HG03558 (cell line): ENCODE results near the gene MYL4.
"Not testable (repeated sequence)": the region's sequence is repeated elsewhere in the genome, so short reads cannot be mapped to it uniquely, and the experiment has no call there.

ENCODE experiments used
- ATAC-seq: cut with Tn5 transposase; IDR thresholded peaks from one replicate; pipeline ENCODE4 v1.9.1; 2021; ENCODE audit warnings: moderate number of reproducible peaks; ENCODE audit not compliant: unreplicated experiment; ENCODE audit errors: extremely low read depth

MYL4 gene

GRCh38 chr17:47219621-47220475 lies 10.7 kb downstream of the MYL4 start:
- no peak for ATAC-seq

- ATAC-seq = no peak
These were observed 11.4 kb downstream of the MYL4 start for GRCh38 chr17:47220531-47220999.

GRCh38 chr17:47221154-47221553 lies 12.0 kb downstream of the MYL4 start:
- no peak for ATAC-seq

GRCh38 chr17:47222047-47222446 lies 12.9 kb downstream of the MYL4 start:
- no peak for ATAC-seq

GRCh38 chr17:47223007-47223406 lies 13.9 kb downstream of the MYL4 start:
- ATAC-seq = no peak

- ATAC-seq = no peak
These were observed 14.3 kb downstream of the MYL4 start for GRCh38 chr17:47223460-47223859.

- ATAC-seq = not testable (repeated sequence)
These were observed 14.9 kb downstream of the MYL4 start for GRCh38 chr17:47224077-47224476.

- ATAC-seq = no peak
These were observed 15.8 kb downstream of the MYL4 start for GRCh38 chr17:47224966-47225365.

GRCh38 chr17:47225436-47225858 lies 16.3 kb downstream of the MYL4 start:
- ATAC-seq = no peak

GRCh38 chr17:47225911-47226688 lies 17.0 kb downstream of the MYL4 start:
- ATAC-seq = no peak

- no peak for ATAC-seq
These were observed 18.7 kb downstream of the MYL4 start for GRCh38 chr17:47227862-47228261.

GRCh38 chr17:47229535-47230443 lies 20.6 kb downstream of the MYL4 start:
- ATAC-seq = no peak

GRCh38 chr17:47230864-47231263 lies 21.7 kb downstream of the MYL4 start:
- ATAC-seq = no peak

- ATAC-seq = no peak
These were observed 22.2 kb downstream of the MYL4 start for GRCh38 chr17:47231334-47231733.

- no peak for ATAC-seq
These were observed 22.7 kb downstream of the MYL4 start for GRCh38 chr17:47231866-47232265.

GRCh38 chr17:47232465-47232864 lies 23.3 kb downstream of the MYL4 start:
- no peak for ATAC-seq

- no peak for ATAC-seq
These were observed 26.4 kb downstream of the MYL4 start for GRCh38 chr17:47235506-47235905.

GRCh38 chr17:47235923-47236322 lies 26.8 kb downstream of the MYL4 start:
- no peak for ATAC-seq

- ATAC-seq = no peak
These were observed 28.7 kb downstream of the MYL4 start for GRCh38 chr17:47237841-47238240.

- ATAC-seq = no peak
These were observed 29.3 kb downstream of the MYL4 start for GRCh38 chr17:47238321-47239010.
